Fibroblast of skin of back (primary cell): Measurements from ENCODE around the gene HIPK1.

ENCODE experiments used
- DNase-seq: peaks from one replicate; pipeline ENCODE4 v3.0.0-alpha.2; 2013

HIPK1 gene

GRCh38 chr1:113913887-113914664 is 15.0 kb upstream of the HIPK1 start:
- DNase-seq = no peak

- DNase-seq = no peak
These were observed 12.2 kb upstream of the HIPK1 start for GRCh38 chr1:113916974-113917373.

- no peak for DNase-seq
These were observed 11.6 kb upstream of the HIPK1 start for GRCh38 chr1:113917400-113918082.

- no peak for DNase-seq
These were observed 10.9 kb upstream of the HIPK1 start for GRCh38 chr1:113918243-113918642.

- no peak for DNase-seq
These were observed 6.2 kb upstream of the HIPK1 start for GRCh38 chr1:113922957-113923356.

- no peak for DNase-seq
These were observed 4.7 kb upstream of the HIPK1 start for GRCh38 chr1:113924473-113924872.

- DNase-seq = peak; percentile 40
These were observed 765 bp upstream of the HIPK1 start for GRCh38 chr1:113928187-113928930.

- peak; percentile 32 for DNase-seq
These were observed 800 bp downstream of the HIPK1 start for GRCh38 chr1:113929750-113930498.

- peak; percentile 57 for DNase-seq
These were observed 1.5 kb downstream of the HIPK1 start for GRCh38 chr1:113930499-113931161.

GRCh38 chr1:113931451-113931851 is 2.3 kb downstream of the HIPK1 start:
- peak; percentile 30 for DNase-seq

- no peak for DNase-seq
These were observed 4.9 kb downstream of the HIPK1 start for GRCh38 chr1:113934006-113934405.

- no peak for DNase-seq
These were observed 5.5 kb downstream of the HIPK1 start for GRCh38 chr1:113934511-113935055.

- DNase-seq = no peak
These were observed 6.1 kb downstream of the HIPK1 start for GRCh38 chr1:113935176-113935575.

- DNase-seq = no peak
These were observed 6.8 kb downstream of the HIPK1 start for GRCh38 chr1:113935970-113936369.

- peak; percentile 22 for DNase-seq
These were observed 8.0 kb downstream of the HIPK1 start for GRCh38 chr1:113937146-113937545.

- no peak for DNase-seq
These were observed 9.1 kb downstream of the HIPK1 start for GRCh38 chr1:113938192-113938591.

- DNase-seq = no peak
These were observed 11.5 kb downstream of the HIPK1 start for GRCh38 chr1:113940365-113941244.

- no peak for DNase-seq
These were observed 12.1 kb downstream of the HIPK1 start for GRCh38 chr1:113941245-113941559.

- no peak for DNase-seq
These were observed 13.4 kb downstream of the HIPK1 start for GRCh38 chr1:113942527-113942926.

- no peak for DNase-seq
These were observed 14.1 kb downstream of the HIPK1 start for GRCh38 chr1:113943028-113943811.
